COLO668 (cell line): ENCODE measurements around the gene CELF4.
"Not testable (repeated sequence)": the region's sequence is repeated elsewhere in the genome, so short reads cannot be mapped to it uniquely, and the experiment has no call there.

Experiments
- DNase-seq: peaks from one replicate; lab custom pipeline; 2025; ENCODE audit not compliant: unreplicated experiment; lab: John Stamatoyannopoulos, UW

The CELF4 gene

GRCh38 chr18:37473195-37473840, 92.3 kb downstream of the CELF4 start:
- DNase-seq = no peak

GRCh38 chr18:37471637-37472036, 94.0 kb downstream of the CELF4 start:
- DNase-seq = no peak

GRCh38 chr18:37470986-37471385, 94.6 kb downstream of the CELF4 start:
- no peak for DNase-seq

- DNase-seq = no peak
Observed at GRCh38 chr18:37467002-37467662, 98.5 kb downstream of the CELF4 start.

GRCh38 chr18:37465958-37466357, 99.6 kb downstream of the CELF4 start:
- DNase-seq = no peak

GRCh38 chr18:37464257-37464656, 101.3 kb downstream of the CELF4 start:
- no peak for DNase-seq

- DNase-seq = not testable (repeated sequence)
Observed at GRCh38 chr18:37461329-37461728, 104.3 kb downstream of the CELF4 start.

- DNase-seq = no peak
Observed at GRCh38 chr18:37460604-37461003, 105.0 kb downstream of the CELF4 start.

GRCh38 chr18:37458697-37459096, 106.9 kb downstream of the CELF4 start:
- DNase-seq = no peak

GRCh38 chr18:37457753-37458152, 107.8 kb downstream of the CELF4 start:
- DNase-seq = no peak

GRCh38 chr18:37457341-37457740, 108.3 kb downstream of the CELF4 start:
- no peak for DNase-seq

GRCh38 chr18:37456873-37457272, 108.7 kb downstream of the CELF4 start:
- DNase-seq = no peak

GRCh38 chr18:37456395-37456794, 109.2 kb downstream of the CELF4 start:
- DNase-seq = no peak

- no peak for DNase-seq
Observed at GRCh38 chr18:37453752-37454151, 111.8 kb downstream of the CELF4 start.

GRCh38 chr18:37452682-37453385, 112.8 kb downstream of the CELF4 start:
- no peak for DNase-seq

GRCh38 chr18:37452015-37452414, 113.6 kb downstream of the CELF4 start:
- DNase-seq = no peak

GRCh38 chr18:37451239-37451825, 114.3 kb downstream of the CELF4 start:
- no peak for DNase-seq

GRCh38 chr18:37450434-37451132, 115.0 kb downstream of the CELF4 start:
- peak; percentile 62 for DNase-seq

GRCh38 chr18:37449618-37450017, 116.0 kb downstream of the CELF4 start:
- no peak for DNase-seq

GRCh38 chr18:37448946-37449345, 116.7 kb downstream of the CELF4 start:
- DNase-seq = no peak
